GM12873 (cell line): ENCODE measurements around the gene CTBP1.

Experiments
- TF ChIP-seq, protein P1 (sequence below): IDR thresholded peaks from 2 replicates; pipeline ENCODE4 v1.5.1; 2012; ENCODE audit warnings: low read depth, mild to moderate bottlenecking, moderate library complexity, low read length, control low read depth; ENCODE audit not compliant: insufficient read depth; ENCODE audit errors: missing control alignments

The CTBP1 gene

DNA sequence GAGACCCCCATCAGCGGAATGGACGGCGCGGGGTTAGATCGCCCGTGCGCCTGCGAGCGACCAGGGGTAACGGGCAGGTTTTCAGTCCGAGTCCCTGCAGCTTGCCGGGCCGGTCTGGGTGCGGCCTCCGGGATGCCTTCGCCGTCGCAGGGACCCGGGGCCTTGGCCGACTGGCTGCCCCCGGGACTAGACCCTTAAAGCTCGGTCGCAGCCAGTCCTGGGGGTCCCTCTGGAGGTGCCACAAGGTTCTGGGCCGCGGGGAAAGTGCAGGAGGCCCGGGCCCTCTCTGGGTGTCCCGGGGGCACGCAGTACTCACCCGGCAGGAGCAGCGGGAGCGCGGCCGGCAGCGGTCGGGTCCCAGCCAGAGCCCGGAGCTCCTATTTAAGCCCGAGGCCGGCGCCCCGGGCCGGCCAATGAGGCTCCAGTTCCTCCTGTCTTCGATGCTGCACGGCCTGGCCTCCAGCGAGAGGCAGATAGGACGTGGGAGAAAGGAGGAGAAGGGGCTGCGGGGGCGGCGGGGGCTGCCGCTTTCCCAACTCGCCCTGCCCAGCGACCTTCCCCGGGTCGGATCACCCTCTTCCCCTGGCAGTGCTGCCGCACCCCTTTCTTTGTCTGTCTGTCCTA, 76.6 kb downstream of the CTBP1 start, which contains the start of gene SPON2:
TSS of gene SPON2 (minus strand) at position 356 of the 624 bp plus-strand sequence.
- TF ChIP-seq, protein P1, sequence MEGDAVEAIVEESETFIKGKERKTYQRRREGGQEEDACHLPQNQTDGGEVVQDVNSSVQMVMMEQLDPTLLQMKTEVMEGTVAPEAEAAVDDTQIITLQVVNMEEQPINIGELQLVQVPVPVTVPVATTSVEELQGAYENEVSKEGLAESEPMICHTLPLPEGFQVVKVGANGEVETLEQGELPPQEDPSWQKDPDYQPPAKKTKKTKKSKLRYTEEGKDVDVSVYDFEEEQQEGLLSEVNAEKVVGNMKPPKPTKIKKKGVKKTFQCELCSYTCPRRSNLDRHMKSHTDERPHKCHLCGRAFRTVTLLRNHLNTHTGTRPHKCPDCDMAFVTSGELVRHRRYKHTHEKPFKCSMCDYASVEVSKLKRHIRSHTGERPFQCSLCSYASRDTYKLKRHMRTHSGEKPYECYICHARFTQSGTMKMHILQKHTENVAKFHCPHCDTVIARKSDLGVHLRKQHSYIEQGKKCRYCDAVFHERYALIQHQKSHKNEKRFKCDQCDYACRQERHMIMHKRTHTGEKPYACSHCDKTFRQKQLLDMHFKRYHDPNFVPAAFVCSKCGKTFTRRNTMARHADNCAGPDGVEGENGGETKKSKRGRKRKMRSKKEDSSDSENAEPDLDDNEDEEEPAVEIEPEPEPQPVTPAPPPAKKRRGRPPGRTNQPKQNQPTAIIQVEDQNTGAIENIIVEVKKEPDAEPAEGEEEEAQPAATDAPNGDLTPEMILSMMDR = no peak

DNA sequence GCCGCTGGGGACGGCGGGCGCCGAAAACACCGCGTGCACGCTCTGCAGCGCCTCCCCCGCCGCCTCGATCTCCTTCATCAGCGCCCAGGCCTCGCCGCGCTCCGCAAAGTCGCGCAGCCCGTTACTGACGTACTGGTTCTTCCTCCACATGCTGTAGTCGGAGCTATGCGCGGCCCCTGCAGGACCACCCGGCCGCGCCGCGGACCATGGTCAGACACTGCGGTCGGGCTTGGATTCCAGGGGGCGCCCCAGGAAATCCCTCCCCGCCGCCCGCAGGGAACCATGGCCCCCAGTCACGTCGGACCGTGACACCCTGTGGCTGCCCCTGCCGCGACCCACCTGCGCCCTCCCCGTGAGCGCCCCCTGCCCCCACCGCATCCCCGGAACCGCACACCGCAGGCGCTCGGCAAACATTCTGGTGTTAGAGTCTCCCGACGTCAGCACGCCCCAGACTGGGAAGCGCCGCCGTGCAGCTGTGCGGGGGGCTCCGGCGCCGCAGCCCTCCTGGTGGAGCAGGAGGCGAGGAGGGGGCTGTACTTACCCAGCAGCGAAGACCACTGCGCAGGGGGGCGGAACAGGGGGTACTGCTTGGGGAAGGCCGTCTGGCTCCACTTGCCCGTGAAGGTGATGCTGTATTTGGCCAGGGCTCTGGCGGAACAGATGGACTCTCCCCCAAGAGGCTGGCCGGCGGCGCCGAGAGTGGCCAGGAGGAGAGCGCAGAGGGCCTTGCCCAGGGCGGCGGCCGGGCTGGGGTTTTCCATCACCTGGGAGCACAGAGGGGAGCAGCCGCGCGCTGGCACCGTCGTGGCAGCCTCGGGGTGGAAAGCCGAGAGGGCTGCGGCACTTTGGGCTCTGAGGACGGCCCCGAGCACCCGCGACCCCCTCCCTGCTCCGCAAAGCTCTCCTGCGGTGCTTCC, 77.4 kb downstream of the CTBP1 start:
- TF ChIP-seq, protein P1 = no peak

DNA sequence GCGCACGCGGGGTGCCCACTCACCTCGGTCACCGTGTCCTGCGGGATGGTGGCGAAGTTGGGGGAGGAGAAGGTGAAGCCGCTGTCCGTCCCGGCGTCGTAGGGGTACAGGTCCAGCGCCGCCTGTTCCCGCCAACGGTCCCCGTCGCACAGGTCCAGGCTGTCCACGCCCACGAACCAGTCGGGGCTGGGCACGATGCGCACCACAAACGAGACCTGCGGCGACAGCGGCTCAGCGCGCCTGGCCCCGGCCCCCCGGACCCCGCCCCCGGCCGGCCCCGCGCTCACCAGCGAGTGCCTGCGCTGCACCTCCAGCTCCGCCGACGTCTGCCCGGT, 78.0 kb downstream of the CTBP1 start:
- TF ChIP-seq, protein P1 = no peak

DNA sequence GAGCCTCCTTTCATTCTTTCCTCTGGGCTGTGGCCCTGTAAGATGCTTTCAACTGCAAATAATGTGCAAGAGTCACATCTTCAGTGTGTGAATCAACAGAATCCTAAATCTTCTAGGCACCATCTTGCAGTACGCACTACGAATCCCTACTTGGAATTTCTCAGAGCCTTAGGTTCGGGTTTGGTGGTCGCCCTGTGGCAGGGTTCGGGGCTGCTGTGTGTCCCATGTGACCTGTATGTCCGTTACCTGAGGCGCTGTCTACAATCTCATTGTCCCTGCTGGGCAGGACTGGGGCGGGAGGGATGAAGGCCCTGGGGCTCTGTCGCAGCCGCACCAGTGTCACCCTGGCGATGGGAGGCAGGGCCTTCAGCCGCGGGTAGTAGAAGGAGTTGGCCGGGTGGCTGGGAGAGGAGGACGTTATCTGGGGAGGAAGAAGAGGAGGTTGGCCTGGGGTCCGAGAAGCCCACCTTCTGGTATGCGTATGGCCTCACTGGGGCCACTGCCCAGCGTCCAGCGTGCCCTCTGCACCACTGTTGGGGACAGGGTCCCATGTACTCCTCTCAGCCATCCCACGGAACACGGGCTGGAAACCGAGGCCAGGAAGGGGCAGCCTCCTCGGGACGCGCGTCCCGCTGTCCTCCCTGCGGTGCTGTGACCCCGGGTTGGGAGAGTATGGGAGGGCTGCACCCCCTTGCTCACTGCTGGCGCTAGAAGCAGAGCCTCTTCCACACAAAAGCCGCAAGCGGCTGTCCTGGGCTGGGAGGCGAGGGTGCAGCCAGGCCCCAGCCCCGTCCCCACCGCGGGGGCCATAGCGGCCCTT, 78.6 kb downstream of the CTBP1 start:
- TF ChIP-seq, protein P1 = no peak

DNA sequence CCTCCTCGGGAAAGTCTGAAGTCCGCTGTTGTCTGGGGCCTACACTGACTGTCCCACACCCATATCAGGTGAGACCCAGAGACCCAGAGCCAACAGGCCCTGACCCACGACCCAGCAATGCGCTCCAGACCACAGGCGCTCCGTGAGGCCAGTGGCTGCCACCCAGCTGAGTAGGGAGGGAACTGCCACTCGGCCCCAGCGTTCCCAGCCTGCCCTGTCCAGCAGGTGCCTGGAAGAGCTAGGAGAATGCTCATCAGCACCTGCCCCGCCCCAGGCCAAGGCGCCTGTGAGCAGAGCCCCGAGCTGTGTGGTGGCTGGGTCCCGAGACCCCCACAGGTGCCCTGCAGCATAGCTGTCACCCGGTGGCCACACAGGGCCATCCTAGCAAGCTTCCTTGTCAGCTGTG, 79.2 kb downstream of the CTBP1 start:
- TF ChIP-seq, protein P1 = no peak

DNA sequence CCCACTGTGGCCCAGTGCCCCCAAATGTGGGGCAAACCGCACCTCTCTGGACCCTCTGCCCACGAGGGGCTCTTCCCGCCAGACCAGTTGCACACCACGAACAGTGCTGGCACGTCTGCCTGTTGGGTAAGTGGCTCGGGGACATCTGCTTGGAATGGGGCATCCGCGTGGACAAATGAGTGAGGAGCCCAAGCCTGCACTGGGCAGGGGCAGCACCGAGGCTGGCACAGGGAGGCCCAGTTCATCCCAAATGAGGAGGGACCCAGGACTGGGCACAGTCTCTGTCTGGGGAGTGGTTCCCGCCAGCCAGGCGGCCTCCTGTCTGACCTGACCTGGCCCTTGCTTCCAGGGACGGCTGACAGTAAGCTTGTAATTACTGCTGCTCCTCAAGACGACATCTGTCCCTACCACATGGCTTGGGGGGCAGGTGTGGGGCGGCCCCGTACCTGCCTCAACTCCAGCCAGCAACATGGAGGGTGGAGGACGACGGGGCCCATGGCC, 79.7 kb downstream of the CTBP1 start:
- TF ChIP-seq, protein P1 = no peak
